Subcutaneous adipose tissue (tissue), 4 donors: ENCODE data around the gene TRRAP. TPM values are rescaled to one million over a fixed set of nuclear protein-coding genes. Genes with fewer than 3 reads are reported as not detected.

Experiments used
- CTCF ChIP-seq: fragments of 450-650 bp; IDR thresholded peaks from one replicate; pipeline ENCODE4 v1.5.1; 2016; ENCODE audit warnings: low read depth, mild to moderate bottlenecking, control low read depth, antibody characterized with exemption, moderate library complexity
- total RNA-seq, 4 donors: library from RNA; depleted of rRNA; stranded (reverse); fragments of >200 nt; gene quantifications; one replicate each; pipeline ENCODE4 v1.1.0, GENCODE V29; 2016

Gene TRRAP
- total RNA-seq, 4 donors from 2014 or later = 22.7 to 30.8 (median 28.4) TPM

GRCh38 chr7:98909487-98909886 is 31.2 kb downstream of the TRRAP start:
- no peak for TF ChIP-seq CTCF

DNA sequence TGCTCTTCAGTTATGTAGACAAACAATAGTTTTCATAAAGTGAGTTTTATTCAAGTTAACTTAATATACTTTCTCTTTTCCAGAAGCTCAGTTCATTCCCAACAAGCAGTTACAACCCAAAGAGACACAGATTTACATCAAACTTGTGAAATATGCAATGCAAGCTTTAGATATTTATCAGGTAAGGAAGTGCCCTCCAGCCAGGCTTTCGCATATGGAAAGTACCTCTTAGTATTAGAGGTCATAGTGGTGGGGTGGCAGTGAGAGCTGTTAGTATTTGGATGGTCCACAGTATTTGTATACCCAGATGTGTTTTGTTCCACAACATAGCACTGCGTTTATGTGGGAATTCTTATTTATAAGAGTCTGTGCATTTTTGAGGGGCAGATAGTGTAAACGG is 32.1 kb downstream of the TRRAP start:
- TF ChIP-seq CTCF = no peak

DNA sequence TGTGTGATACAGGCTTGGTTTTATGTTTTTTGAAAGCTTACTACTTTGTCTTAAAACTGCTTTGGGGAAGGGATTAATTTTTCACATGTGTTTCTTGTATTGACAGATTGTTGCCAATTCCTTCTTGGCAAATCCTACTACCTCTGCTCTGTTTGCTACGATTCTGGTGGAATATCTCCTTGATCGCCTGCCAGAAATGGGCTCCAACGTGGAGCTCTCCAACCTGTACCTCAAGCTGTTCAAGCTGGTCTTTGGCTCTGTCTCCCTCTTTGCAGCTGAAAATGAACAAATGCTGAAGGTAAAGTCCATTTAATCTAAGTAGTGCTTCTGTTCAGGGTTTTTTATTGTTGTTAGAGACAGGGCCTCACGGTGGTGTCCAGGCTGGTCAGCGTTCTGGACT is 33.6 kb downstream of the TRRAP start:
- no peak for TF ChIP-seq CTCF

- TF ChIP-seq CTCF = no peak
These were observed 34.7 kb downstream of the TRRAP start for GRCh38 chr7:98913026-98913425.

DNA sequence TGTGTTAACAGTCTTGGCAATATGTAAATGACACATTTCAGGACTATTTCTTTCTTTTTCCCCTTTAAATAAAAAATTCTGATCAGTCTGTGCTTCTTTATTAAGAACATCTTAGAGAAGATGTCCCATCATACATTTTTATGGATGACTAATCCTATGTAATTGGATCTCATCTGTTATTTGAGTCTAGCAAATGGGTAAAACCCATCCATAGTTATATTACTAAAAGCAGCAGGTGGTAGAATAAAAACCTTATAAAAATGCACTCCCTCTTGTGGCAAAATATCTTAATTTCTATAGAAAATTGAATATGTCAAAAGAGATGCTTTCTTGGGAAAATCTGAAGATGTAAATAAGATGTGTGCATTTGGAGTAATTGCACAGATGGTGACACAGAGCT is 35.3 kb downstream of the TRRAP start:
- TF ChIP-seq CTCF = no peak

DNA sequence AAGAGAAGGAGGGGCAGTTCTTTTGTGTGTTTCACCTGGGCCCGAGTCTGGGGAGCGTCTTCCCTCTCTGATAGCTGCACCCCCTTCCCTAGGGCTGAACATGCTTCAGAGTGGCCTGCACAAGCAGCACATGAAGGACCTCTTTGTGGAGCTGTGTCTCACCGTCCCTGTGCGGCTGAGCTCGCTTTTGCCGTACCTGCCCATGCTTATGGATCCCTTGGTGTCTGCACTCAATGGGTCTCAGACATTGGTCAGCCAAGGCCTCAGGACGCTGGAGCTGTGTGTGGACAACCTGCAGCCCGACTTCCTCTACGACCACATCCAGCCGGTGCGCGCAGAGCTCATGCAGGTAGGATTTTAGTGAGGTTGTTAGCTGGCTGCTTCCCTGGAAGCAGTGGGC is 39.0 kb downstream of the TRRAP start:
- no peak for TF ChIP-seq CTCF

GRCh38 chr7:98921608-98922372 is 43.5 kb downstream of the TRRAP start:
- no peak for TF ChIP-seq CTCF
